SK-N-MC (cell line): ENCODE data around the gene COTL1.

Source experiments
- EZH2 ChIP-seq: fragments of 200-600 bp; sonication (generic); IDR thresholded peaks from one replicate; pipeline ENCODE4 v1.6.1; 2017; ENCODE audit warnings: antibody characterized with exemption
- POLR2AphosphoS5 ChIP-seq: IDR thresholded peaks from 2 replicates; pipeline ENCODE4 v1.6.1; 2012; ENCODE audit warnings: mild to moderate bottlenecking, low read depth, low read length, borderline replicate concordance

DNA sequence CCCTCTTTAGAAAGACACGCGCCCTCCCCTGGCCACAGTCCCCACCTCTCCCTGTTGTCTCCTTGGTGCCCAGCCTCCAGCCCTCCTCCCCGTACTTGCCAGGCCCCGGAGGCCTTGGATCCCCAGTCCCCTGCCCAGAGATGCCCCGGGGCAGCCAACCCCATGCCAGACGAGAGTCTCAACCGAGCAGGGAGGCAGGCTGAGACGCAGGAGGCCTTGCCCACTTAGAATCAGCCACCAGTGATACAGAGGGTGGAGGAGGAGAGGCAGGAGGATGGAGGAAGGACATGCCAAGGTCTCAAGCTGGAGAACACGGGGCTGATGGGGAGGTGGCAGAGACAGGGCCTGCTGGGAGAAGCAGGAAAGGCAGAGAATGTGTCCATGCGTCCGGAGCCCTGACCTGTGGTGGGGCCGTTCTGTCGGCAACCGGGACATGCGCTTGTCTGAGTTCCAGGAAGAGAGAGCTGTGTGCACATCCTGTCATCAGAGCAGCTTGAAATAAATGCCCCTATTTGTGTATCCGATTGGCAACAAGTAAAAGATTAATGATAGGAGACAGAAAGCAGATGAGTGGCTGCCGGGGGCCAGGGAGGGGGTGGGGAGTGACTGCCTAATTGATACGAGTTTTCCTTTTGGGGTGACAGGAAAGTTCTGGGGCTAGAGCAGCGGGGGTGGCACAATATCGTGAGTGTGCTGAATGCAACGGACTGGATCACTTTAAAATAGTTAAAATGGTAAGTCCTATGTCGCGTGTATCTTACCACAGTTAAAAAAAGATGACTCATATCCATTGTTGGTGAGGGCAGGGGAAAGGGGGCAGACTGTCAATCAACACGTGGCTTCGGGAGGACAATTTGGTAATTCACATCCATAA, 68.7 kb downstream of the COTL1 start:
- TF ChIP-seq EZH2: no peak
- TF ChIP-seq POLR2AphosphoS5: no peak
